OCI-LY1 (cell line): ENCODE results near the gene ALDH1A3.

Source experiments
- H2AFZ ChIP-seq: fragments of 200-600 bp; sonication (generic), shearing (Covaris generic); 2 replicates; pipeline ENCODE4 v1.6.0; 2014; ENCODE audit warnings: antibody characterized with exemption, mild to moderate bottlenecking, low read length
- H3F3A ChIP-seq: fragments of 200-600 bp; sonication (generic), shearing (Covaris generic); 2 replicates; pipeline ENCODE4 v1.6.0; 2014; ENCODE audit warnings: mild to moderate bottlenecking, antibody characterized with exemption, low read length, moderate library complexity; ENCODE audit not compliant: insufficient read depth
- H3K27ac ChIP-seq: fragments of 200-600 bp; sonication (generic); 2 replicates; pipeline ENCODE4 v1.5.1; 2014; ENCODE audit warnings: low read length, mixed run types, mild to moderate bottlenecking, low read depth; ENCODE audit not compliant: poor library complexity, severe bottlenecking
- H3K27me3 ChIP-seq: fragments of 200-600 bp; sonication (generic); 2 replicates; pipeline ENCODE4 v1.6.0; 2014; ENCODE audit warnings: antibody characterized with exemption, mild to moderate bottlenecking, low read length, moderate library complexity; ENCODE audit not compliant: insufficient read depth
- H3K36me3 ChIP-seq: fragments of 200-600 bp; sonication (generic); 2 replicates; pipeline ENCODE4 v1.6.1; 2014; ENCODE audit warnings: mild to moderate bottlenecking, antibody characterized with exemption, low read length, moderate library complexity, mixed read lengths; ENCODE audit not compliant: insufficient read depth
- H3K4me1 ChIP-seq: fragments of 200-600 bp; sonication (generic); 2 replicates; pipeline ENCODE4 v1.5.1; 2014; ENCODE audit warnings: mild to moderate bottlenecking, low read length, moderate library complexity; ENCODE audit not compliant: insufficient read depth, severe bottlenecking
- H3K4me2 ChIP-seq: fragments of 200-600 bp; sonication (generic), shearing (Covaris generic); 2 replicates; pipeline ENCODE4 v1.6.1; 2014; ENCODE audit warnings: low read length
- H3K4me3 ChIP-seq: fragments of 200-600 bp; sonication (generic); 2 replicates; pipeline ENCODE4 v1.5.1; 2014; ENCODE audit warnings: low read length, low read depth, mild to moderate bottlenecking, mixed read lengths; ENCODE audit not compliant: poor library complexity, severe bottlenecking
- H3K79me2 ChIP-seq: fragments of 200-600 bp; shearing (Covaris generic); 2 replicates; pipeline ENCODE4 v1.6.1; 2016; ENCODE audit warnings: mixed run types, low read length, mixed read lengths; ENCODE audit not compliant: insufficient read depth
- H3K9ac ChIP-seq: fragments of 200-600 bp; sonication (generic), shearing (Covaris generic); 2 replicates; pipeline ENCODE4 v1.6.1; 2014; ENCODE audit warnings: mild to moderate bottlenecking, low read length, mixed read lengths
- H3K9me2 ChIP-seq: fragments of 200-600 bp; sonication (generic), shearing (Covaris generic); 2 replicates; pipeline ENCODE4 v1.6.1; 2014; ENCODE audit warnings: low read depth, mild to moderate bottlenecking, low read length, mixed read lengths
- H3K9me3 ChIP-seq: fragments of 200-600 bp; shearing (Covaris generic); 2 replicates; pipeline ENCODE4 v1.6.1; 2014; ENCODE audit warnings: low read length, mixed read lengths
- H4K20me1 ChIP-seq: fragments of 200-600 bp; sonication (generic), shearing (Covaris generic); 2 replicates; pipeline ENCODE4 v1.6.0; 2016; ENCODE audit warnings: mild to moderate bottlenecking, low read length; ENCODE audit not compliant: insufficient read depth
- CTCF ChIP-seq: fragments of 200-600 bp; sonication (generic), shearing (Covaris generic); IDR thresholded peaks from 2 replicates; pipeline ENCODE4 v1.5.1; 2017; ENCODE audit warnings: mild to moderate bottlenecking, antibody characterized with exemption, low read length, moderate library complexity, mixed read lengths
- EZH2 ChIP-seq: fragments of 200-600 bp; sonication (generic), shearing (Covaris generic); IDR thresholded peaks from 2 replicates; pipeline ENCODE4 v1.8.0; 2017; ENCODE audit warnings: borderline replicate concordance, mixed run types, mild to moderate bottlenecking, antibody characterized with exemption, low read length, moderate library complexity, mixed read lengths

Gene ALDH1A3

GRCh38 chr15:100879464-100880138 lies at the start of gene ALDH1A3:
ALDH1A3 (plus strand) TSS chr15:100879831; CDS start chr15:100879908, 77 bp downstream.
- Histone ChIP-seq H3K4me3 (no peak within 1 kb of the TSS), H3K36me3 (no peaks in the 10 kb centered on the region), H3K9me3 (no peaks in the 10 kb centered on the region), H3K9ac (no peak within 1 kb of the TSS), H3K27me3 (no peaks in the 10 kb centered on the region), H3K4me1 (no peaks in the 10 kb centered on the region), H3F3A (no peaks in the 10 kb centered on the region), H3K27ac (no peak within 1 kb of the TSS), H2AFZ (no peak within 1 kb of the TSS), H3K9me2 (no peaks in the 10 kb centered on the region), H3K4me2 (no peak within 1 kb of the TSS), H4K20me1 (no peaks in the 10 kb centered on the region), H3K79me2 (no peaks in the 10 kb centered on the region)
- TF ChIP-seq EZH2 (no peak), CTCF (no peak)

GRCh38 chr15:100831467-100831866 lies 48.2 kb upstream of the ALDH1A3 start:
- Histone ChIP-seq H4K20me1 (no peaks in the 10 kb centered on the region), H3K9ac (no peak overlapping the region), H3K4me3 (no peak overlapping the region), H3K36me3 (no peaks in the 10 kb centered on the region), H3F3A (no peaks in the 10 kb centered on the region), H3K79me2 (no peaks in the 10 kb centered on the region), H2AFZ (no peak overlapping the region), H3K4me2 (no peak overlapping the region), H3K9me2 (no peaks in the 10 kb centered on the region), H3K4me1 (no peaks in the 10 kb centered on the region), H3K27ac (no peak overlapping the region), H3K9me3 (no peaks in the 10 kb centered on the region), H3K27me3 (0 out of 2 replicates have a peak, but pooled peaks cover 7% of the 10 kb centered on the region)
- TF ChIP-seq CTCF, result no peak
- no peak for TF ChIP-seq EZH2

GRCh38 chr15:100832149-100832942 lies 47.3 kb upstream of the ALDH1A3 start:
- H3K79me2 ChIP-seq, result no peaks in the 10 kb centered on the region
- no peaks in the 10 kb centered on the region for H3K9me3 ChIP-seq
- H4K20me1 ChIP-seq, result no peaks in the 10 kb centered on the region
- no peaks in the 10 kb centered on the region for H3K4me1 ChIP-seq
- H3F3A ChIP-seq, result no peaks in the 10 kb centered on the region
- TF ChIP-seq EZH2 (no peak), CTCF (no peak)
- H3K4me2 ChIP-seq, result no peak overlapping the region
- no peaks in the 10 kb centered on the region for H3K36me3 ChIP-seq
- H3K27me3 ChIP-seq, result peaks cover 7% of the 10 kb centered on the region; the same call in 1 of the 2 replicates
- no peak overlapping the region for H3K27ac ChIP-seq
- H2AFZ ChIP-seq, result no peak overlapping the region
- H3K4me3 ChIP-seq, result no peak overlapping the region
- H3K9me2 ChIP-seq, result no peaks in the 10 kb centered on the region
- H3K9ac ChIP-seq, result no peak overlapping the region
